HG03159 (cell line): Measurements from ENCODE around the gene CARMIL1.
"Not testable (repeated sequence)": the region's sequence is repeated elsewhere in the genome, so short reads cannot be mapped to it uniquely, and the experiment has no call there.

Experiments
- ATAC-seq: cut with Tn5 transposase; IDR thresholded peaks from one replicate; pipeline ENCODE4 v1.9.1; 2021; ENCODE audit warnings: mild to moderate bottlenecking, moderate library complexity; ENCODE audit not compliant: unreplicated experiment

CARMIL1 gene

DNA sequence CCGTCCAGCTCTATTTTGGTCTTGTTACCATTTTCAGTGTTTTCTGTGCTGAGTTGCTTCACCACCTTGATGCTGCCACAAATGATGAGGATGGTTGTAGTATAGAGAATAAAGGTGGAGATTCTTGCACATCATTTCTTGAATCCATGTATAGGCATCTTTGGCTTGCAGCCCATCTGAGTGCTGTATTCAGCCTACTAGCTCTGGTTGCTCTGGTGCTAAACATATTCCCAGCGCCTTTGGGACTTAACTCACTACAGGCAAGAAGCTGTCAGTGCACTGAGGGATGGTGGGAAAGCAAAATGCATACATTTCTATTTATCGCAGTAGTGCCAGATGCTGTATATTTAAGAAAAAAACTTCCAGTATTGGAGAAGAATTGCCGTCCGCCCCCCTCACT lies 86.0 kb downstream of the CARMIL1 start:
- no peak for ATAC-seq

DNA sequence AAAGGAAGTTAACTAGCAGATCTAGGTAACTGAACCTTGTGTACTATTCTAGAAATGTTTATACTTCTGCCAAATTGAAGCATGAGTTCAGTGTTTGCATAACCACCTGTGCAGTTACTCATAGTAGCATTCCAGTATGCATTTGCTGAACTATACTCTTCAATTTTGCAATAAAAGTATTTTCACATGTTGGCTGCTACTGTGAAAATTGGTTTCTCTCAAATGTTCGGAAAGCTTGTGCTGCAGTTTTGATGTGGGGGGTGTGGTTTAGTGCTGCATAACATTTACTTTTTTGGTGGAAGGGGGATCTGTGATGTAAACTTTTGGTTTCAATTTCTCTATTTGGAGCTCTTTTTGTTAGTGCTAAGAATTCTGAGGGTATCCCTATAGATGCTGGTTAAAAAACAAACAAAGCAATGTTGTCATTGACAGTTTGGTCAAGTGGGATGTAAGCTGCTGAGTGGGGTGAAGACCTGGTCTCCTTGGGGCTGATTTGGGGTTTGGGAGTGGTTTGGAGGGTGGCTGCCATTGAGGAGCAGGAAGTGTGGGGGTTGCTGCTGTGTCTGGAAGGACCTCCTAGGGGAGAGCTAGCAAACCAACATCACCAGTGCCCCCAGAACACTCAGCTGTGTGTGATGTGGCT lies 87.8 kb downstream of the CARMIL1 start:
- peak; percentile 53 for ATAC-seq

DNA sequence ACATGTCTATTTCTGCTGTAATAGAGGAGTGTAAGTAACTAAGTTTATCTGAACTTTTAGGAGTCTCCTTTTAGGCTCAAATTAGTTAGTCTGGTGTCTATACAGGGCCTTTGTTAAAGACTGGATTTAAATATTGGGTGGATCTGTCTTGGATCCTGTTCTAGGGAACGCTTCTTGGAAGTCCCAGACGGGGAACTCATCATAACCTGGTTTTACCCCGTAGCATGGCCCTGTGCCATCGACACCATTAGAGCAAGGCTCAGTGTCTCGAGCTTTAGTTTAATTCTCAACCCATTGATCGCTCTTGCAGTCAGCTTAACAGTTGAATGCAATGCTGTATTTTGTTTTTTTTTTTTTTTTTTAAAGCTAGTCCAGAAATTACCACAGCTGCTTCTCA lies 89.9 kb downstream of the CARMIL1 start:
- ATAC-seq: no peak

DNA sequence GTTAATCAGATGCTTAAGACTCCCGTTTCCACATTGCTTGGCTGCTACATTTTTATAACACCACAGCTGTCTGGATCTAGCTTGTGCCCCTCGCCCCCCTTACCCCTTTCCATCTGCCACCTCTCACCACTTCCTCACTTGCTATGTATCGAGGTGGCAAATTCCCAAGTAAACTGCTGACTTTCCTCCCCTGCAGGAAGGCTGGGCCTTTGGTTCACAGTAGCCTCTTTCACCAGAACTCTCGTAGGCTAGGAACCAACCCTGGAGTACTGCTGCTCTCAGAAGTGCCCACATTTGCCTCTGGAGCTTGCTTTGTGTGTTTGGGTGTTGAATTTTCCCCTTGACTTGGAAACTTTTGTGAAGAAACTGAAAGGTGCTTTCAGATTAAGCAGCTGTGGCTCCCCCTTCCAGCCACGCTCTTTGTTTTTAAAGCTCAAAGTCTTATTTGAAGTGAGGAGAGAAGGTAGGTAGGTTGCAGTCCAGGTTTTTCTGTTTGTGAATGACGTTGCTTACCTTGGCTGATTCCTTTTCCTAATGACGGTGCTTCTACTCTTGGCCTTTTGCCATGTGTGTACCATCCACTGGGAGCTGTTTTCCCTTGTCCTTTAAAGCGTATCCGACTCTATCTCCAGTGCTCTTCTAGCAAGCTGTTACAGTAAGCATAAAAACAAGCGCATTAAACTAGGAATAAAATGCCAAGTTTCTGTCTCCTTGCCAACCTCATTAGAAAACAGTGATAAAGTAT lies 90.4 kb downstream of the CARMIL1 start:
- no peak for ATAC-seq

DNA sequence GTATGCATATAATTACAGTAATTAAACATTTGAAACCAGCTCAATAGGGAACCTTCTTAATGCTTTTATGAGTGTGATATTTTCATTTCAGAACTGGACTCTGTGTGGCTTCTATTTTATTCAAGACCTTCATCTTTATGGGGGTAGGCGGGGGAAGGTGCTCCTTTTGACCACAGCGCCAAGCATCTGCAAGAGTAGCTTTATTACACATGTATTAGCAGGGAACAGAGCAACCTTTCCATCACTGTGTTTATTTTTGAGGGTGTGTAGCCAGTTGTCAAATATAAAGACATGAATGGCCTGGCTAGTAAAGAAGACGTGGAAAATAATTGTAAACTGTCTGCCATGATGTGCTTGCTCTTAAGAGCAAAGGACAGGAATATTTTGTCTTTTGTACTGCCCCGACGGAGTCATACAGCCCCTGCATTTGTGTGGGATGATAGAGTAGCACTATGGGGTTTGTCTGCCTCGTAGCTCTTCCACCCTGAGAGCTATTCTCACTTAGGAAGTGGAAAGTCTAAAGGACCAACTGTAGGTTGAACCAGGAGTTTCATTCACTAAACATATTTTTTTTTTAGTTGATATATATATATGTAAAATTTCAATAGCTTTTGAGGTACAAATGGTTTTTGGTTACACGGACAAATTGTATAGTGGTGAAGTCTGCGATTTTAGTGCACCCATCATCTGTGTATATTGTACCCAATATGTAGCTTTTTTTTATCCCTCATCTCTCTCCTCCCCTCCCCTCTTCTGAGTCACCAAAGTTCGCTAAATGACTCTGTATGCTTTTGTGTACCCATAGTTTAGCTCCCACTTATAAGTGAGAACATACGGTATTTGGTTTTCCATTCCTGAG lies 91.2 kb downstream of the CARMIL1 start:
- no peak for ATAC-seq

DNA sequence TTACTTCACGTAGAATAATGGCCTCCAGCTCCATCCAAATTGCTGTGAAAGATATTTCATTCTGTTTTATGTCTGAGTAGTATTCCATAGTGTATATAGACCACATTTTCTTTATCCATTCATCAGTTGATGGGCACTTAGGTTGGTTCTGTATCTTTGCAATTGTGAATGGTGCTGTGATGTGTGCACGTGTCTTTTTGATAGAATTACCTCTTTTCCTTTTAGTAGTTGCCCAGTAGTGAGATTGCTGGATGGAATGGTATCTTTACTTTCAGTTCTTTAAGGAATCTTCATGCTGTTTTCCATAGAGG lies 91.8 kb downstream of the CARMIL1 start:
- ATAC-seq: no peak

DNA sequence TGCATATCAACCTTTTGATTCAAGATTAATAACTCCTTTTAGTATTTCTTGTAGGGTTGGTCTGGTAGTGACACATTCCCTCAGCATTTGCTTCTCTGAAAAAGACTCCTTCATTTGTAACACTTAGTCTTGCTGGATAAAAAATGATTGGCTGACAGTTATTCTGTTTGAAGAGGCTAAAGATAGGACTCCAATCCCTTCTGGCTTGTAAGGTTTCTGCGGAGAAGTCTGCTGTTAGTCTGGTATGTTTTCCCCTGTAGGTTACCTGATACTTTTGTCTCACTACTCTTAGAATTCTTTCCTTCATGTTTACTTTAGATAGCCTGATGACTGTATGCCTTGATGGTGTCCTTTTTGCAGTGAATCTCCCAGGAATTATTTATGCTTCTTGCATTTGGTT lies 96.0 kb downstream of the CARMIL1 start:
- no peak for ATAC-seq

DNA sequence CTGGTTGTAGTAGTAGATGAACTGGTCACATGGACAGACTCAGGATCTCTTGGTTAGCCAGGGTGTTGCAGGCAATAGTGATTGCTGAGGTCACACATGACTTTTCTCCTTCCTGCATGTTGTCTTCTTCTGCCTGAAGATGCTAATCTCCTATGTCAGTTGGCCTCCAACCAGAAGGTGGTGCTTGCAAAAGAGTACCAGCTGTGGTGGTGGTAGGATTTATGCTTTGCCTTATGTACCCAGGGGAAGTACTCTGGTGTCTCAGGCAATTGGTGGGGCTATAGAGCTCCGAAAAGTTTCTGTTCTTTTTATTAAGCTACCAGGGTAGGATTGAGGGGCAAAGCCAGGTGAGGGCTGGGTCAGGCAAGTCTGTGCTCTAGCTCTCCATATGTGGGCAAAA lies 98.5 kb downstream of the CARMIL1 start:
- no peak for ATAC-seq

DNA sequence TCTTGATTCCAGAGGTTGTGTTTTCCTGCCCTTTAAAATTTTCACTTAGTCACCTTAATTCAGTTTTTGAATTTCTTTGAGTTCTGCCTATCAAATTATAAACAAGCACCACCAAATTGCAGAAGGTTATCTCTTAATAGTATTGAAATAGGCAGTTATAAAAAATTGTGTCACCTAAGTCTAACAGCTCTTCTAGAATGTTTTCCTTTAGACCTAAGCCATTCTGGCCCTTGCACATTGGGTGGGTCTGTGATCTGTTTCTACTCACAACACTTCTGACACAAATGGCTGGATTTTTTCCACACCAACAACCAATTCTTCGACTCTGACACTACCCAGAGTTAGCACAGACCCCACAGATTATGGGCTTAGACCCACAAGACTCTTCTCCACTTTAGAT lies 101.9 kb downstream of the CARMIL1 start:
- no peak for ATAC-seq

DNA sequence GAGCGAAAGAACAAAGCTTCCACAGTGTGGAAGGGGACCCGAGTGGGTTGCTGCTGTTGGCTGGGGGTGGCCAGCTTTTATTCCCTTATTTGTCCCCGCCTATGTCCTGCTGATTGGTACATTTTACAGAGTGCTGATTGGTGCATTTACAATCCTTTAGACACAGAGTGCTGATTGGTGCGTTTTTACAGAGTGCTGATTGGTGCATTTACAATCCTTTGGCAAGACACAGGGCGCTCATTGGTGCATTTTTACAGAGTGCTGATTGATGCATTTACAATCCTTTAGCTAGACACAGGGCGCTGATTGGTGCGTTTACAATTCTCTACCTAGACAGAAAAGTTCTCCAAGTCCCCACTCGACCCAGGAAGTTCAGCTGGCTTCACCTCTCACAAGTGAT lies 103.3 kb downstream of the CARMIL1 start:
- not testable (repeated sequence) for ATAC-seq

DNA sequence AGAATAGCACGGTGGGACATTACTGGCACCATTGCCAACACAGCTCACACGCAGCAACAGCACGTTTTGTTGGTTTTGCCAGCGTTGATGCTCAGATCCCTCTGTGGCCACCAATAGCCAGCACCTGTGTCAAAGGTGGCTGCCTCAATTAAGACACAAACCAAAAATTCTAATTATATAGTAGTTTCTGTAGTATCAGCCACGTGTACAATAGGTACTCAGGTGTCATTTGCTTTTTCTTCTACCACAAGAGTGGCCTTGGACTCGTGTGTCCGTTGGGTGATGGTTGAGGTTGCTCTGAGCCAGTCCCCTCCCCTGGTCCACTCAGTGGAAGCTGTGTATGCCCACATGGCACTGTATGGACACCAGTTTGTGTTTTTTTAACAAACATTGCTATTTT lies 105.1 kb downstream of the CARMIL1 start:
- ATAC-seq: no peak

DNA sequence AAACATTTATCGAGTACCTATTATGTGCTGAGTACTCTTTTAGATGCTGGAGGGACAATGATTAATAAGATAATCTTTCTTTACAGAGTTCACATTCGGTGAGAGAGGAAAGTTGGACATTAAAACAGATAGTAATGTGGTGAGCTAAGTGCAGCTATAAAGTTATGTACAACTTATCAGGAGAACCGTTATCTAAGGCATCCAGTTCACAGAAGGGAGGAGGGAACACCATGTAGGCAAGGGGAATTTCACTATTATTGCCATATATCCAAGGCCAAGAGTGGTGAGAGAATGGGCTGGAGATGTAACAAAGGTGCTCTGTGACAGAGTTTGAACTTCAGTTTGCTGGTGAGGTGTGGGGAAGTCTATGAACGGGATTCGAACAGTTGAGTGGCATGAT lies 105.8 kb downstream of the CARMIL1 start:
- ATAC-seq: no peak

DNA sequence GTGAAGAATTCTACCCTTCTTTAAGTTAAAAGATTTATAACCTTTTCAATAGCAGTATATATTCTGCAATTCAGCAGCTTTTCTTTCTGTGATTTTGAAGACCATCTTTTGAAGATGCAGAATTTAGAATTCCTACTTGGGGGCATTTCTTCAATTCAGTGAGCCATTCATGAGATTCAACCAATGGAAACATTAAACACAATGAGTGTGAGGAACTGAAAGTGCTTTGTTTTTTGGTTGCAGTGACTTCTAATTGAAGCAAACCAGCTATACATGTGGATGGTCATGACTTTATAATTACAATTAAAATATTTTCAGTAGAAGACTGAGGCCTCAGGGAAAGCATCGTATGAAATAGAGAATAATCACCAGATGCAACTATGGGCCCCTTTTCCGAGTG lies 108.3 kb downstream of the CARMIL1 start:
- ATAC-seq: peak; percentile 76

DNA sequence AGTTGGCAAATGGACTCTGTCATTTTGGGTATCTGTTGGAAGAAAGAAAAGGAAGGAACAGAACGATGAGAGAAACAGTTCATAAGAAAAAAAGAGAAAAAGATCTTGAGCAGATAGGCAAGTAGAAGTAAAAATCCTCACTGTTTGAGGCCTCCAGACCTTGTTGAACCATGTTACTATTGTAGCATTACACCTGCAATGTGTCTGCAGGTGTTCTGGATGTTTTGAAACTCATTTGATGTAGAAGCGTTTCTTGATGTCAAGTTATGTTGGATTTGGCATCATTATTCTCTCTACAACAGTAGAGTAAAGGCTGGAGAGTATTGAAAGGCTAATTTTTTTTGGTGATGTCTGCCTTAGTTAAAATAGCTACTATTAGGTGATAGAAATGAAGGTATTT lies 108.7 kb downstream of the CARMIL1 start:
- ATAC-seq: peak; percentile 29

DNA sequence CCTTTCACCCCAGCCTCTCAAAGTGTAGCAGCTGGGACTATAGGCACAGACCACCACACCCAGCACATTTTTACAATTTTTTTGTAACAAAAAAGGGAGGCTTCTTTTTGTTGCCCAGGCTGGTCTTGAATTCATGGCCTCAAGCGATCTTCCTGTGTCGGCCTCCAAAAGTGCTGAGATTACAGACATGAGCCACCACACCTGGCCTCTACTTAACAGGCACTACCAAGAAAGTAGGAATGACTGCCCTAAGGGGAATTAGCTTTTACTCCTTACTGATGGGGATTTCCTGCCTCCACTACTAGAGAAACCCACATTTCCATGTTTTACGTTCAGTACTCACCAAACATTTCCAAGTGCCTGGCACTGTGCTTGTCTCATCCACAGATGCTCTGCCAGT lies 109.6 kb downstream of the CARMIL1 start:
- no peak for ATAC-seq

DNA sequence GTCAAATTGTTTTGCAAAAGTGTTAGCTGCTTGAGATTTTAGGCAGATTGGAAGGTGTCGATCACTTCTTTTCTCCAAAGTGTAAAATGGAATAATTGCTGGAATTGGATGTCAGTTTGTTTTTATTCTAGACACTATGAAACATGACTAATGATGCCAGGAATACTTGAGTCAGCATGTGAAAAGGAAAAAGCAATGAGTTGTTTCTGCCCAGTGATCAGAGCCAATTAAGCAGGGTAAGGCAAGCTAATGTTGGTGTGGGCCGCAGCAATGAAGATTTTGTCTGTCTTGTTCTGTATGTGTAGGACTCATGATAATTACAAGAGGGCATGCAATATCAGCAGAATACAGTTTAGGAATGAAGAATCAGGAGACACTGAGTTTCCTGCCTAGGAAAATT lies 110.3 kb downstream of the CARMIL1 start:
- ATAC-seq: no peak

DNA sequence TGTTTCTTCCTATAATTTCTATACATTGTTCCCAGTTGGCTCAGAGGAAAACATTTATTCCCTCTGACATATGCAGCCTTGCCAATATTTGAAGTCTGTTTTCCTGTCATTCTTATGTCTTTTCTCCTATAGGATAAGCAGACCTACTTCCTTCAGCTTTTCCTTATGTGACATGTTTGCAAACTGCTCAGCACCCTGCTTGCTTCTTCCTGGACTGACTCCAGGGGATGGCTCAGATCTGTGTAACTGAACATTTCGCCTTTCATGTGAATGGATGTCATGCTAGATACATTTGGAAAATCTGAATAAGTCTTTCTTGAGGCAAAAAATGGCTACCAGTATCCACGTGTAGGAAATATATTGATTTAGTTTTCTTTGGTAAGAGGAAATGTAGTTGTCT lies 113.2 kb downstream of the CARMIL1 start:
- ATAC-seq: no peak

DNA sequence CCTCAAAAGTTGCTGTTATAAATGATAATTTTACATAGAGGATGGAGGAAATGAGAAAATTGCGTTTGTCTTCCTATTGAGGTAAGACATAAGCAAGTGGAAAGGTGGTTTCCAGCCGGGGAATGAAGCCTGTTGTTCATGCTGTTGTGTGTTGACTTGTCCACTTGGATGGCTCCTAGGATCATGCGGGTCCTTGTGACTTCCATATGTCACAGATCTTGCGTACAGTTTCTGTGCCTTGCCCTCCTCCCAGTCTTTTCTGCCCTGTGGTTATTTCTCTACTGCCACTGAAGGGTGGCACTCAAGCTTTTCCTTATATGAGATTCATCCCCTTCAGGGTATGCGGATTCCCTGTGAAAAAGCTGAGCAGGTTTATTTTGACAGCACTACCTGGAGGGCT lies 116.6 kb downstream of the CARMIL1 start:
- no peak for ATAC-seq

DNA sequence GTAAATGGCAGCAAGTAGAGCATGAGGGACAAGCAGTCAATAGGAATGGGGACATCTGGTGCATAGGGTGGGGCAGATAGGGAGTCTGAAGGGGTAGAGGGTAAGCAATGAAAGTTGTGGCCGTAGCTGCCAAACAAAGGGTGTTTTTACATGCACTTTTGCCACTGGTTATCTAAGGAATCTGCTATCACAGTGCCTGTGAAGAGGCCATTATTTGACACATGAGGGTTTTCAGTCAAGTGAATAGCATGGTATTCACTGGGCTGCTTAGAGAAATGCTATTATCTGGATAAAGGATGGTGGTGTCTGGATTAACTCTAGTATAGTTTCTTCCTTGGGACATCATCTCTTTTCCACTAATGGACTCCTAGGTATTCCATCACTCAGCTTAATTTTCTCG lies 118.2 kb downstream of the CARMIL1 start:
- ATAC-seq: no peak

DNA sequence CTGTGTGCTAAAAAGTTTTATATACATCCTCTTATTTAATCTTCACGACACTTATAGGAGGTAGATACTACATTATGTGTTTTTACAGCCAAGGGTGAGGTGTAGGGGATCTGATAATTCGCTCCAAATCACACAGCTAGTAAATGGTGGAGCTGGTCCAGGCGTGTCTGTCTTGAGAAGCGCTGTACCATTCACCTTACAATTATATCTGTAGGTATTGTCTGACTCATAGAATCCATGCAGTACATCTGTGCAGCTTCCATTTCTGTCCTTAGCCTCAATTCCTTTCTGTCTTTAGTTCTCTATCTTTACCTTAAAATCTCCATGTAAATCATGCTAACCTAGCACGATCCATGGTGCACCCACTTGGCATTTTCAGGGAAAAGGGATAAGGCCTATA lies 120.7 kb downstream of the CARMIL1 start:
- no peak for ATAC-seq

DNA sequence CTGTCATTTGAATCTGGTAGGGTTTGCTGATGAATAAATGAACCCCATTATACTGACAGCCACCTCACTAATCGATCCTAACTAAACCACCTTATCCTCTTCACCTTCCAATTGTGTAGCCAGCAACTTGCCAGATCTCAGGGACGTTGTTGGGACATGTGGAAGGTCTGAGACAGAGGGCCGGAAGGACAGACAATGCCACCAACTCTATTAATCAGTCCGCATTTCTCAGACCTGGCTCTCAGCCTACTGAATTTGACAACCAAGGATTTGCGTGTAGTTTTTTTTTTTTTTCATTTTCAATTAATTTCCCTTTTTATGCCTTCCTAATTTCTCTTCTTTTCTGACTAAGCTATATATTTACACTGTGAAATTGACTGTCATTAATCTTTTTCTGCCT lies 122.5 kb downstream of the CARMIL1 start:
- ATAC-seq: no peak

DNA sequence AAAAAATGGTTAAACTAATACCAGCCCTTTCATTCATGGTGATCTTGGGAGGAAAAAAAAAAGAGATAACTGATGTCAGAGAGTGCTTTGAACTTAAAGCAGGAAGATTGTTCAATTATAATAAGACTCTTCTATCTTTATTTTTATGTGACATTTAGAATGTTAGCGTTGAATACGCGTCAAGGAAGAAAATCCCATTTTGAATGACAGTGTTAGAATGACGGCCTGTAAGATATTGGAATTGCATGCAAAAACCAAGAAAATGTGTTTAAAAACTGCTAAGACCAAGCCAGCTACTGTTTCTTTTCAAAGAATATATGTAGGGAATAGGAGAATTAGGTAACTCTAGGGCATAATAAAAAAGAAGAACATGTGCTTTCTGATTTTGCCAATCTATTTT lies 123.0 kb downstream of the CARMIL1 start:
- ATAC-seq: no peak
